Activated CD8-positive, alpha-beta T cell treated with anti-CD3 and anti-CD28 coated beads for 36 hours (primary cell): ENCODE measurements around the gene VIT. TPM values are rescaled to one million over a fixed set of nuclear protein-coding genes. Genes with fewer than 3 reads are reported as not detected.

Experiments
- ATAC-seq: fragments of 200-7000 bp; cut with Tn5 transposase; one replicate; pipeline ENCODE4 v1.10.0; 2021; ENCODE audit warnings: mild to moderate bottlenecking, moderate library complexity
- CTCF ChIA-PET: fragments of 350-600 bp; sonication (Branson Sonifier 250); formaldehyde crosslinking; loops from one replicate; lab custom pipeline; 2021; ENCODE audit warnings: antibody characterized with exemption; lab: Charles Lee
- POLR2A ChIA-PET: fragments of 350-600 bp; sonication (Branson Sonifier 250); formaldehyde crosslinking; loops from one replicate; lab custom pipeline; 2021; ENCODE audit warnings: antibody characterized with exemption; lab: Charles Lee
- DNase-seq: peaks from one replicate; pipeline ENCODE4 v3.0.0-alpha.2; 2020
- H3K27ac Mint-ChIP-seq: one replicate; pipeline ENCODE4 v1.8.0; 2021; ENCODE audit warnings: mild to moderate bottlenecking, mixed read lengths
- H3K27me3 Mint-ChIP-seq: one replicate; pipeline ENCODE4 v1.8.0; 2021; ENCODE audit warnings: mixed read lengths
- H3K36me3 Mint-ChIP-seq: one replicate; pipeline ENCODE4 v1.8.0; 2021; ENCODE audit warnings: low read depth, mixed read lengths
- H3K4me1 Mint-ChIP-seq: one replicate; pipeline ENCODE4 v1.8.0; 2021; ENCODE audit warnings: low read depth, mixed read lengths
- H3K4me3 Mint-ChIP-seq: one replicate; pipeline ENCODE4 v1.8.0; 2021; ENCODE audit warnings: mild to moderate bottlenecking, moderate library complexity, mixed read lengths
- H3K9me3 Mint-ChIP-seq: one replicate; pipeline ENCODE4 v1.8.0; 2021; ENCODE audit warnings: mixed read lengths
- CTCF ChIP-seq: fragments of 200-600 bp; IDR thresholded peaks from one replicate; pipeline ENCODE4 v1.8.0; 2022; ENCODE audit warnings: antibody characterized with exemption, mild to moderate bottlenecking
- intact Hi-C: fragments of 100-400 bp; cut with micrococcal nuclease; formaldehyde crosslinking; loops from one replicate; pipeline ENCODE4 v1.10.0; 2022
- total RNA-seq, 2 experiments: library from RNA; stranded (reverse); gene quantifications; one replicate each; pipeline ENCODE4 v1.2.3, GENCODE V29; 2021

The VIT gene
- total RNA-seq, 2 experiments from 2014 or later = not detected

DNA sequence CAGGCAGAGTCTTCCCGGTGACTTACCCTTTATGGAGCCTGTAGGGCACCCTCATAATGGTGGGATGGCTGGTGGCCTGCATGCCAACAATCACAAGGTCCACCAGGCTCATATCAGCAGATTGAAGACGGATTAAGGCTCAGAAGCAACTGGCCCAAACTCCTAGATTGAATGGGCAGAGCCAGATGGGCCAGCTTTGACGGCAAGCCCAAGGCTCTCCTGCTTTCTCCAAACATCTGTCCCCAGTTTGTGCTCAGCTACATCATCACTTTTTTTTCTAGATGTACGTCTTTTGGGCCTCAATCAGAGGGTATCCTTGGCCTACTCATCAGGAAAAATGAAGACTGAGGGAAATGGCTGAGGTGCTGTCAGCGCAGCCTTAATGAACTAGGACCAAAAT is 114.6 kb downstream of the VIT start:
- CTCF ChIA-PET = interaction anchor here (1.3 to 1.8 kb wide), 3 partner anchors 7 to 107 kb away, joined by 4 to 6 read pairs (median 5); no protein-coding TSS in a partner anchor
- H3K27me3 Mint-ChIP-seq = no peaks in the 10 kb centered on the region
- H3K9me3 Mint-ChIP-seq = no peaks in the 10 kb centered on the region
- DNase-seq = no peak
- H3K4me1 Mint-ChIP-seq = no peaks in the 10 kb centered on the region
- no peak overlapping the region for H3K27ac Mint-ChIP-seq
- no peak for TF ChIP-seq CTCF
- H3K36me3 Mint-ChIP-seq = no peaks in the 10 kb centered on the region
- H3K4me3 Mint-ChIP-seq = no peak overlapping the region
- ATAC-seq = no peak
- POLR2A ChIA-PET = no interaction called here
- intact Hi-C loops = no loop called here

DNA sequence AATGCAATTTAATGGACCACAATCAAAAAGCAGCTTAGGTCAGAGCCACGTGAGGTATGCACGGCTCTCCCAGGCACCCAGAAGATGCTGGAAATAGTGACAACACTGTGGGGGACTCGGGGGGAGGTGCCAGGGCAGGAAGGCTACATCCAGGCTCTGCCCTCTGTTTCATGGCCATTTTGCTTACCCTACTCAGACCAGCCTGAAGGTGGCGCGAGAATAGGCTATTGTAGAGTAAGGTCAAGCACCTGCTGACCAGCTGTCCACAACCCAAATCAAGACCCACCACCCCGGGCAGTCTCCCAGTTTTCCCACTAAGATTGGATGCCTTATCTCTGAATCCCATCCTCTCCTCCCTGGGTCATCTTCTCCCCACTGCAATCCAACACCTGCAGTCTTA is 115.7 kb downstream of the VIT start:
- Mint-ChIP-seq H3K36me3 (no peaks in the 10 kb centered on the region), H3K4me3 (no peak overlapping the region), H3K27me3 (no peaks in the 10 kb centered on the region), H3K9me3 (no peaks in the 10 kb centered on the region), H3K4me1 (no peaks in the 10 kb centered on the region), H3K27ac (no peak overlapping the region)
- CTCF ChIA-PET = interaction anchor here (1.4 to 1.8 kb wide), 2 partner anchors 9 to 106 kb away, joined by 5 to 6 read pairs; no protein-coding TSS in a partner anchor
- POLR2A ChIA-PET = interaction anchor here (0.6 kb wide), 1 partner anchor 204 kb away, joined by 3 read pairs; no protein-coding TSS in a partner anchor
- no peak for DNase-seq
- TF ChIP-seq CTCF = no peak
- no peak for ATAC-seq
- intact Hi-C loops = no loop called here

GRCh38 chr2:36818542-36818941 is 122.0 kb downstream of the VIT start:
- intact Hi-C loops = no loop called here
- H3K9me3 Mint-ChIP-seq = no peaks in the 10 kb centered on the region
- no peak overlapping the region for H3K4me3 Mint-ChIP-seq
- ChIA-PET CTCF (no interaction called here), POLR2A (no interaction called here)
- no peak for ATAC-seq
- no peak overlapping the region for H3K27ac Mint-ChIP-seq
- no peak for DNase-seq
- H3K36me3 Mint-ChIP-seq = no peaks in the 10 kb centered on the region
- H3K4me1 Mint-ChIP-seq = no peaks in the 10 kb centered on the region
- TF ChIP-seq CTCF = no peak
- H3K27me3 Mint-ChIP-seq = no peaks in the 10 kb centered on the region

DNA sequence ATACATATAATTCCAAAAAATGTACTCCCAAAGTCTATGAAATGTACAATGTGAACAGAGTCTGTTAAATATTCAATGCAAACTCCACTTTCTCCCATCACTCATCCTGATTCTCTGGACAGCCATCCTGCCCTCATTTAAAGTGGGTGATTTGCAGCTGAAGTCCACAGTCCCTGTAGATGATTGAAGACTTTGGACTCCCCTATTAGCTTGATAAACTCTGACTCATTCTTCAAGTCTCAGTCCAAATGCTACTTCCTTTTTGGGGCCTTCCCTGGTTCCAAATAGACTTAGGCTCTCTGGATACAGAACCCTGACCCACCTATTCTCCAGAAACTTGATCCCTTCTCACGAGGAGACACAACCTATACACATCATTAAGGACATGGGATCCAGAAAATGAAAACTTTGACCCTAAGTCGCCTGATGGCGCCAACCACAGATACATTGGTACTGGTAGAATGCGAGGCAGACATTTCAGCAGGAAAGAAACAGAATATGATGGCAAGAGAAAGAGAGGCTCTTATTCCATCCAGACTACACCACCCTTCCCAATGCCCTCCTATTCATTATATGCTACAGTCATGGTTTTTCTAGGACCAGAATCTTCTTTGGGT is 122.7 kb downstream of the VIT start:
- Mint-ChIP-seq H3K9me3 (no peaks in the 10 kb centered on the region), H3K4me3 (no peak overlapping the region), H3K4me1 (no peaks in the 10 kb centered on the region), H3K27ac (no peak overlapping the region), H3K36me3 (no peaks in the 10 kb centered on the region), H3K27me3 (no peaks in the 10 kb centered on the region)
- DNase-seq (no peak), ATAC-seq (no peak)
- CTCF ChIA-PET = no interaction called here
- POLR2A ChIA-PET = no interaction called here
- intact Hi-C loops = no loop called here
- TF ChIP-seq CTCF = no peak

GRCh38 chr2:36820942-36821605 is 124.6 kb downstream of the VIT start:
- DNase-seq (no peak), ATAC-seq (no peak)
- no peaks in the 10 kb centered on the region for H3K4me1 Mint-ChIP-seq
- no peaks in the 10 kb centered on the region for H3K27me3 Mint-ChIP-seq
- no peak overlapping the region for H3K27ac Mint-ChIP-seq
- ChIA-PET POLR2A (interaction anchor here (1.6 kb wide), 1 partner anchor 11 kb away, joined by 4 read pairs; no protein-coding TSS in a partner anchor), CTCF (interaction anchor here (1.2 to 1.4 kb wide), 2 partner anchors 11 to 40 kb away, joined by 4 read pairs; no protein-coding TSS in a partner anchor)
- no peak overlapping the region for H3K4me3 Mint-ChIP-seq
- intact Hi-C loops = no loop called here
- no peak for TF ChIP-seq CTCF
- H3K9me3 Mint-ChIP-seq = no peaks in the 10 kb centered on the region
- no peaks in the 10 kb centered on the region for H3K36me3 Mint-ChIP-seq
